Esophagus squamous epithelium (tissue), 4 donors: ENCODE measurements around the gene DNAI7.

Experiments
- CTCF ChIP-seq, 6 experiments: fragments of 450-650 bp in 4 of 6; fragments of 200-600 bp in 2 of 6; sonication (generic) in 2 of 6; IDR thresholded peaks; one replicate each; pipeline ENCODE4 v1.5.1; 2016 to 2019; ENCODE audit warnings: antibody characterized with exemption in 6 of 6, mild to moderate bottlenecking in 4 of 6, moderate library complexity in 4 of 6
- POLR2A ChIP-seq, 4 donors: fragments of 450-650 bp; IDR thresholded peaks; one replicate each; pipeline ENCODE4 v1.6.1; 2017; ENCODE audit warnings: antibody characterized with exemption in 4 of 4, mild to moderate bottlenecking in 4 of 4, moderate library complexity in 3 of 4

DNA sequence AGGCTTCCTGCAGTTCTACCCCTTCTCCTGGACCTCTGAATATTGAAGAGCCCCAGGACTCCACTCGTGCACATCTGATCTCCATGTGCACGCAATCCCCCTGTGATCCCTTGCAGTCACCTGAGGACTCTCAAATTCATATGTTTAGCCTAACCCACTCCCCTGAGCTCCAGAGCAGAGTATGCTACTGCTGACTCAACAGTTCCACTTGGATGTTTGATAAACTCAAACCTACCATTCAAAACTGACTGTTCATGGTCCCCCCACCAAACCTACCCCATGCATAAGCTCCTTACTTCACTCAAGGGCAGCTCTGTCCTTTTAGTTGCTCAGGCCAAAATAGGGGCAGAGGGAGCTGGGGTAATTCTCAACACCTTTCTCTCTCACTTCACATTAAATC is 96.0 kb downstream of the DNAI7 start:
- TF ChIP-seq CTCF (IDR thresholded peaks at IDR 0.05): no peak
- no peak for TF ChIP-seq POLR2A (IDR thresholded peaks at IDR 0.05)
